GM19372 (cell line): ENCODE measurements around the gene DERA.
"Not testable (repeated sequence)": the region's sequence is repeated elsewhere in the genome, so short reads cannot be mapped to it uniquely, and the experiment has no call there.

ENCODE experiments used
- ATAC-seq: cut with Tn5 transposase; IDR thresholded peaks from one replicate; pipeline ENCODE4 v1.9.1; 2021; ENCODE audit warnings: mild to moderate bottlenecking, low read depth, moderate library complexity; ENCODE audit not compliant: unreplicated experiment

The DERA gene

DNA sequence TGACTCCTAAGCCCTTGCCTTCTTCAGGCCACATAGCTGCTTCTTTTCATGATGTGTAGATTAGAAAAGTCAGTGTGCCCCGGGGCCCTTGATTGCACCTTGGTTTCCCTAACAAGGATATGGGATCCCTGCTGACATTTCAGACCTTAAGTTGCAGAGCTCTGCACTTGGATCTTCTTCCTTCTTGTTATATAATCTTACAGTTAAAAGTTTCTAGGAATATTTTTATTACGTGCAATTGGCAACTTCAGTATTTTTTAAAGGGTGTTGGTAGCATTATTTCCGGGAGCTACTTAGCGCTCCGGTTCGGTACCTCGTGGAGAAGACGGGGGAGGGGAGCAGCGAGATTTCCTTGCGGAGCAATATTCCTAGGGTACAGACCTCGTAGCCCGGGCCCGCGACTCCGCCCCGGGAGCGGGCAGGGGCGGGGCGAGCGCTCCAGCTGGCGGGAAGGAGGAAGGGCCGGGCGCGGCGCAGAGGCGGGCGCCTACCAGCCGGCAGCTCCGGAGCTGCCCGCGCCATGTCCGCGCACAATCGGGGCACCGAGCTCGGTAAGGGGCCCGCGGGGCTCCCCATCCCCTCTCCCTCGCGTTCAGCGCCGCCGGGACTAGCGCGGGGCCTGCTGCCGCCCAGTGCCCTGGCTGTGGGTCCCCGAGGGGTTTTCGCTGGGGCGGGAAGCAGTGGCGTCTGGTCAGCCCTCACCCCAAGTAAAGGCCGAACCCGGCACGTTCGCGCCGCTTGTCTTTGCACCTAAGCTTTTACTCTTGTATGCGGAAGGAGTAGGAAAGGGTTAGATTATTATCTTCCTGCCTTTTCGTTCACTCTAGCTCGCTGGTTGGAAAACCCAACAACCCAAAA, at the start of gene DERA:
Gene DERA (plus strand): TSS at position 469 of the 858 bp plus-strand sequence. CDS start 52 bp downstream, at position 521.
- ATAC-seq, result peak; percentile 86

DNA sequence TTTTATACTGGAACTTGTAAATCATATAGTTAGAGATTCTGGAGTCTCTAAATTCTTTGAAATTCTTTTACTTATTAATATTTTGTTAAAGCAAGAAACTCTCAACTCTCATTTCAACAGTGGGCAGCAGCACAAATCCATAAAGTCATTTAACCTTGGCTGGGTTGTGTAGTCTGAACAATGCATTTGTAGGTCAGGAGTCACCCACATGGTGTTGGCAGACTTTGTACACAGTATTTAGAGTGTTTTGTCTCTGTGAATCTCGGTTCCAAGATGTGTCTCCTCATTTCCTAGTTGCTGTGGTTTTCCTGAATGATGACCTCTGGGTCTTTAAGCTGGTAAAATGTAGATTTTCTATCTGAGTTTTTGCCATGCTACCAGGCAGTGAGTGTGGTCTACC, 49.7 kb upstream of the DERA start:
- ATAC-seq, result no peak

DNA sequence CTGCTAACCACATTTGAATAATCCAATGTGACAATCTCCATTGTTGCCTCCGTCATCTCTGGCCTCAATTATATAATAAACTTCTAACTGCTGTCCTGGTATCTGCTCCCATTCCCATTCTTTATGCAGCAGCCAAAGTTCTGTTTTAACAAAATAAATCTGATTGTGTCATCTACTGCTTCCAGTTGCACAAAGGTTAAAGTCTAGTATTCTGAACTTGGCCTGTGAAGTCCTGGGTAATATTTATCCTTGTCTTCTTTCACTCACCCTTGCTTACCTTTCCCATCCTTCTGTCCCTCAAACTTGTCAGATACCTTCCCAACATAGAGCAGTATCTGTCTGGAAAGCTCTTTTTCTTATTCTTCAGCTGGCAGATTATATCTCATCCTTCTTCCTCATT, 48.3 kb upstream of the DERA start:
- no peak for ATAC-seq

DNA sequence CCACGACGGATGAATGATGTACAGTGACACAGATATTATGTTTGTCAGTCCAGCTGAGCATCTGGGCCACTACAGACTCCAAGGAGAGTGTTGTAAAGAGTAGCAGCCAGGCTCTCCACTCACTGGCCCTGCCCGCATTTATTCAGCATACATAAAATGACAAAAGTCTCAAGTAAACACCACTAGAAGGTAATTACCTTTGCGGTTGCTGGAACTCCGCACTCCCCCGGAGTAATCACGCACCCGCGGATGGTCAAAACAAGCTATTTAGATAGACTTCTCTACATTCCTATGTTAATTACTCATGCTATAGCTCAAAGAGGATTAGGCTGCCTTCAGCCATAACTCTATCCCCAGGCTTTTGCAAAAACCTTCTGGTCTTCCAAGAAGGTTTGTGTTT, 47.8 kb upstream of the DERA start:
- no peak for ATAC-seq

DNA sequence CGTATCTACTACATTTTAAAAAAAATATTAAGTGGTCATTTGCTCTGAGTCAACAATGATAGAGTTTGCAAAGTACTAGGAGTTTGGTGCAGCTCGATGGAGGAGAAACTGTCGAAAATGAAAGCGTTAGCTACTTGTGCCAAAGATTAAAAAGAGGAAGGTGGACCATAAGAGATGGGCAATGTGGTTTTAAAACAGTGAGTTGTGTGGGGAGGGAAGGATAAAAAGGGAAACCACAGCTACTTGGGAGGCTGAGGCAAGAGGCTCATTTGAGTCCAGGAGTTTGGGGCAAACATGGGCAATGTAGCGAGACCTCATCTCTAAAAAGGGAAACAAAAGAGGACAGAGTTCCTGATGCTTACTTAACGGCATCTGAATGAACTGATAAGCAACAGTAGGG, 47.1 kb upstream of the DERA start:
- peak; percentile 92 for ATAC-seq

DNA sequence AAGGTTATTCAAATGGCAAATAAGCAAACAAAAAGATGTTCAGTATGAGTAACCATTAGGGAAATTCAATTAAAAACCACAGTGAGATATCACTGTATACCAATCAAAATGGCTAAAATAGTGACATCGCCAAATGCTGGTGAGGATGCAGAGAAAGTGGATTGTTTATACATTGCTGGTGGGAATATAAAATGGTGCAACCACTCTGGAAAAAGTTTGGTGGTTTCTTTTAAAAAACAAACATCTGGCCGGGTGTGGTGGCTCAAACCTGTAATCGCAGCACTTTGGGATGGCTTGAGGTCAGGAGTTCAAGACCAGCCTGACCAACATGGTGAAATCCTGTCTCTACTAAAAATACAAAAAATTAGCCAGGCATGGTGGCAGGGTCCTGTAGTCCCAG, 42.9 kb upstream of the DERA start:
- no peak for ATAC-seq

DNA sequence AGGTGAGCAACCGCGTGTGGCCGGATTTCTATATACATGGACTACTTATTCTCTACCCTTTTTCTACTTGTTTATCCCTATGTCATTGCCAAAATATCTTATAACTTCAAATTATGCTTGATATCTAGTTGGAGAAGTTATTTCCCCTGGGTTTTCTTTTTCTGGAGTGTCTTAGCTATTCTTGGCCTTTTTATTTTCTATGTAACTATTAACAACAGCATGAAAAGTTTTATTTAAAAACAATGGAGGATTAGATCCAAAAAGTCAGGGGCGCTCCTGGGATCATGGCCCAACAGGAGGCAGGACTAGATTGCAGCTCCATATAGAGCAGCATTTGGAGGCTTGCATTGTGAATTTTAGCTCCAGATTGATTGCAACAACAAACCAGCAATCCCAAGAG, 37.6 kb upstream of the DERA start:
- no peak for ATAC-seq

DNA sequence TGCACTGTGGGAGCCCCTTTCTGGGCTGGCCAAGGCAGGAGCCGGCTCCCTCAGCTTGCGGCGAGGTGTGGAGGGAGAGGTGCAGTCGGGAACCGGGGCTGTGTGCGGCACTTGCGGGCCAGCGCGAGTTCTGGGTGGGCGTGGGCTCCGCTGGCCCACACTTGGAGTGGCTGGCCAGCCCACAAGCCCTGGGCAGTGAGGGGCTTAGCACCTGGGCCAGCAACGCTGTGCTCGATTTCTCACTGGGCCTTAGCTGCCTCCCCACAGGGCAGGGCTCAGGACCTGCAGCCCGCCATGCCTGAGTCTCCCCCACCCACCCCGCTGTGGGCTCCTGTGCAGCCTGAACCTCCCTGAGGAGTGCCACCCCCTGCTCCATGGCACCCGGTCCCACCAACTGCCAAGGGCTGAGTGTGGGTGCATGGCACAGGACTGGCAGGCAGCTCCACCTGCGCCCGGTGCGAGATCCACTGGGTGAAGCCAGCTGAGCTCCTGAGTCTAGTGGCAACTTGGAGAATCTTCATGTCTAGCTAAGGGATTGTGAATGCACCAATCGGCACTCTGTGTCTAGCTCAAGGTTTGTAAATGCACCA, 36.5 kb upstream of the DERA start:
- not testable (repeated sequence) for ATAC-seq

DNA sequence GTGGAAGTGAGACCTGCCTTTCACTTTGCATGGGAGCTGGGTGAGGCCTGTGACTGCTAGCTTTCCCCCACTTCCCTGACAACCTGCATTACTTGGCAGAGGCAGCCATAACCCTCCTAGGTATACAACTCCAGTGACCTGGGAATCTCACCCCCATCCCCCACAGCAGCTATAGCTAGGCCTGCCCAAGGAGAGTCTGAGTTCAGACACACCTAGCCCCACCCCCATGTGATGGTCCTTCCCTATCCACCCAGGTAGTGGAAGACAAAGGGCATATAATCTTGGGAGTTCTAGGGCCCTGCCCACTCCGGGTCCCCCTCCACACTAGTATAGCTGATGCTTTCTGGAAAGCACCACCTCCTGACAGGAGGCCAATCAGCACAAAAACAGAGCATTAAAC, 35.3 kb upstream of the DERA start:
- ATAC-seq, result no peak

DNA sequence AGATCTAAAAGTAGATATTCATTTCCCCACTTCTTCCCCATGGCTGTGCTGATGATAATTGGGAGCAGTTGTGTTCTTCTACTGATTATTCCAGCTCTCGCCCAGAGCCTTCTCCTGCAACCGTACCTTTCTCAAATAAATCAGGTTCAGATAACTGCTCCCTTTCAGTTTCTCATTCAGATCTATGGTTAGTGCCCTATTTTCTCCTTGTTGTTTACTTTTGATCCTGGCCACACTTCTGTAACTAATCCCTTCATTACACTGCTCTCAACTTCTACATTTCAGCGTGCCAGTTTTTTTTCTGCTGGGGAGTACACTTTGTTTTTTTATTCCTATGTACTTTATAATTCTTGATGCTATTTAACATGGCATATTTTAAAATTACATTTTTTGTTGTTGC, 31.7 kb upstream of the DERA start:
- ATAC-seq, result no peak

DNA sequence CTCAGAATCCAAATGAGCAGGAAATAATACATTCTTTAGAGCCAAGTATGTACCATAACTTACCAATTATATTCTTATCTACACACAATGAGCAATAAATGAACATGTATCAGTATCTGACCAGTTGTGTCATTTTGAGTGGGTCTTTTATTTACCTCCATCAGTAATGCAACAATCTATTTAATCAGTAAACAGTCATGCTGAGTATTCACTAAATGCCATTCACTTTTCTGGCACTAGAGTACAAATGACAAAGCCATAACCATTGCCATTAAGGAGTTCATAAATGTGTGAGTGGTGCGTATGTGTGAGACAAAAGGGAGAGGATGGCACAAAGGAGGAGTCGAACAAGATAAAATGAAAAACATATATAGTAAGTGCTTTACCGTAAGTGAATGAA, 30.4 kb upstream of the DERA start:
- ATAC-seq, result no peak

DNA sequence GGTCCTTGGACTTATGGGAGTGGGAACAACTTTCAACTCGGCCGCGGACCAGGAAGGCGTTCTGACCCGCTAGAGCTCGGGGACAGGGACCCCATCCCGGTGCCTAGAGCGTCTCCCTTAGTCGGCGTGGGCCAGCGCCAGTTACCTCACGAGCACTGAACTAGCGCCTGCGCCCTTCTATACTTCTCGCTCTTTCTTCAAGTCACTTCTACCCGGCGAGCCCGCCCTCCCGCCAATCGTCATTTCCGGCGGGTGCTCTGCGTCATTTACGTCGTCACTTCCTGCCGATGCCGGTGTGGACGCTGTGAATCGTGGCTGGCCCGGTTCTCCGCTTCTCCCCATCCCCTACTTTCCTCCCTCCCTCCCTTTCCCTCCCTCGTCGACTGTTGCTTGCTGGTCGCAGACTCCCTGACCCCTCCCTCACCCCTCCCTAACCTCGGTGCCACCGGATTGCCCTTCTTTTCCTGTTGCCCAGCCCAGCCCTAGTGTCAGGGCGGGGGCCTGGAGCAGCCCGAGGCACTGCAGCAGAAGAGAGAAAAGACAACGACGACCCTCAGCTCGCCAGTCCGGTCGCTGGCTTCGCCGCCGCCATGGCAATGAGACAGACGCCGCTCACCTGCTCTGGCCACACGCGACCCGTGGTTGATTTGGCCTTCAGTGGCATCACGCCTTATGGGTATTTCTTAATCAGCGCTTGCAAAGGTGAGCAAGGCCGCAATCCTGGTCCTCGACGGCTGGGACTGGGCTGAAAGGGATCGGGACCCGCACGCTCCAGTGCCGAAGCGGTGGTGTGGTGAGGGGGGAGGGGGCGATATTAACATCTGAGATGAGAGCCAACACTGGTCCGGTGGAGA, 28.8 kb upstream of the DERA start, which contains the start of gene STRAP:
Gene STRAP (plus strand): TSS at position 270 of the 854 bp plus-strand sequence. CDS start 321 bp downstream, at position 591.
- peak; percentile 97 for ATAC-seq

DNA sequence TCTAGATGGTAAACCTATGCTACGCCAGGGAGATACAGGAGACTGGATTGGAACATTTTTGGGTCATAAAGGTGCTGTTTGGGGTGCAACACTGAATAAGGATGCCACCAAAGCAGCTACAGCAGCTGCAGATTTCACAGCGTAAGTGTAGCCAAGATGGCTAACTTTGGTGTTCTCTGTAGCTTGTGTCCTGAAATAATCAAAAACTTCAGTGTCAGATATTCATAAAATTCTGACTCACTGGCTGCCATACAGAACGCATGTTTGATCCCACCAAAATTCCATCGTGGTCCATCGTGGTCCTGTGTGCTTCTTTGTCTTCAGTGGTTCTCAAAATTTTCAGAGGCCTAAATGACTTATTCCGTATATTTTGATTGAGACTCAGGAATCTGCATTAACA, 27.6 kb upstream of the DERA start:
- ATAC-seq, result no peak

DNA sequence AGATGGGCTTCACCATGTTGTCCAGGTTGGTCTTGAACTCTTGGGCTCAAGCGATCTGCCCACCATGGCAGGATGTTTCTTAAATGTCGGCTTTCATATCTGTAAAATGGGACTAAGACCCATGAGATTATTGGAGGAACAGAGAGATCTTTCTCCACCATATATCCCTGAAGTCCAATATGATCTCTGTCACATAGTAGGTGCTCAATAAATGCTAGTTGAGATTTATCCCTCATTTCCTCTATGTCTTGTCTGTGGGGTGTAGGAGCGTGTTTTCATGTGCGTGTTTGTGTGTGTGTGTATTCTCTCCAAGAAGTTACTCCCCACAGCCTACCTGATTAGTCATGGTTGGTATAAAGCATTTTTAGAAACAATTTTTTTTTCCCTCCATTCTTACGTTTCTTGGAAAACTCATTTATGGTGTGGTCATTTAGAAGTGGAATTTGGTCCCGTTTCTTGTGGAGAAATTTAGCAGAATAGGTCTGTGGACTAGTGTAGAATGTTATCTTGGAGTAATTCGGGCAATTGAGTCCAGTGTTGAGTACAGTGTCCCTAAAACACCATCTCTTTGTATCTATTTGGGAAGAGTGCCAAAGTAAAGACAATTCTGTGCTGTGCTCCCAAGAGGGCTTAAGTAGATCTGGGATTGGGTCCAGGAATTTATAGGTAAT, 24.6 kb upstream of the DERA start:
- no peak for ATAC-seq

DNA sequence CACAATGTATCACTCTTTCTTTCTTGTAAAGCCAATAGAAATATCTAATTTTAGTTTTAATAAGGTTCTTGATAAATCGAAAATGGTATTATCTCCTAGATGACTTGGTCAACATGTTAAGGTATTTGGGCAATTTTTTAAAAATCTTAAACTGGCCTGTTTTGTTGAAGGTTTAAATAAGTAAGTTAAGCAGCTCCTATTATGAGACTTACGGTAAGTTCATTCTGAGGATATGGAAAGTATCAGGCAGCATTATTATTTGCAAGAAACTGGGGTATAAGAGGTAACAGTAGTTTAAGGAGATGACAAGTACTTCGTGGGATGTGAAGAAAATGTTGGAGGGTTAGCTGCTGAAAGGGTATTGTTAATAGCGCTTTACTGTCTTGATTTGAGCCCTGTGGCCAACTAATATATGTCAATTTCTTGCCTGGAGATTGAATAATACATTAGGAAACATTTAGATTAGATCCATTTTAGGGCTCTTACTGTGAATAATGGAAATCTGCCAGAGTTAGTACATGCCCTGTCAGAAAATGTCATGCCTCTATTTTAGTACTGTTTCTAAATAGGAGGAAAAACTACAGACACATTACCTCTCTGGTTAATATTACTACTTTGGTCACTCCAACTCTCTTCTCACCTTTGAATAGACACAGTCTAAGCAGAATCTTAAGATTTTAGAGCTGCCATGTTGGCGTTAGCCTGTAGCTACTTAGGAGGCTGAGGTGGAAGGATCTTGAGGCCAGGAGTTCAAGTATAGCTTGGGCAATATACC, 23.9 kb upstream of the DERA start:
- ATAC-seq, result no peak

DNA sequence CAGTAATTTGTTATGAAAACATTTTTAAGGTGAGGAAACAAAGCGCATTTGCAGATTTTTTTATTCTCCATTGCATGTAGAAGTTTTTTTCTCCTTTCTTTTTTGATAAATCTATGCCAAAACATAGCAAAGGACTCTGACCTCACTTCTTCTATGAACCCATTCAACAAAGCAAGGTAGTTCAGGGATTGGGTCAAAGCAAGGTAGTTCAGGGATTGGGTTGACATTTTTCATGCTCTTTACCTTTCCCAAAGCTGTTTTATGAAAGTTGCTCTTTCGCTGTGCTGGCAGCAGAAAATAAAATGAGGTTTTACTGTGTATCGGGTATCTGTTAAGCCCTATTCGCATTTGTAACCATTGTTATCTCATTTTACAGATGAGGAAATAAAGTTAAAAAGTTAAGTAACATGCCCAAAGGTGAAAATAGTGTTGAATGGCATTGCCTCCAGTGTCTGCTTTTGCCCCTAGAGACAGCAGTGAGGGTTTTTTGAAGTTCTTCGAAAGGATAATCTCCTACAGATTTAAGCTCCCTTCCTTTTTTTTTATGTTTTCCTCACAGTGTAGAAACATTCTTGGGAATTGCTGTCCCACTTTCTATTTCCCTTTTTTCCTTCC, 18.4 kb upstream of the DERA start:
- no peak for ATAC-seq

DNA sequence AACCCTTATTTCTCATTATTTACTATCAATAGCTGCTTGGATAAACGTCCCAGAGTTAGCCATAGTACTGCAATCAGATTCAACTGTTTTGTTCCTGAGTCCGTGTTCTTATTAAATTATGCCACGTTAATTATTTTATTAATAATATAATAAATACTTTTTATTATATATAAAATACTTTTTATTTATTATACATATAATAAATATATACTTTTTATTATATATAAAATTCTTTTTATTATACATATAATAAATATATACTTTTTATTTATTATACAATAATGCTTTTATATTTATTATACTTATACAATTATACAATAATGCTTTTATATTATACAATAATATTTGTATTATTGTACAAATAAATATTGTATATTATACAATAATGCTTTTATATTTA, 17.9 kb upstream of the DERA start:
- ATAC-seq, result no peak

DNA sequence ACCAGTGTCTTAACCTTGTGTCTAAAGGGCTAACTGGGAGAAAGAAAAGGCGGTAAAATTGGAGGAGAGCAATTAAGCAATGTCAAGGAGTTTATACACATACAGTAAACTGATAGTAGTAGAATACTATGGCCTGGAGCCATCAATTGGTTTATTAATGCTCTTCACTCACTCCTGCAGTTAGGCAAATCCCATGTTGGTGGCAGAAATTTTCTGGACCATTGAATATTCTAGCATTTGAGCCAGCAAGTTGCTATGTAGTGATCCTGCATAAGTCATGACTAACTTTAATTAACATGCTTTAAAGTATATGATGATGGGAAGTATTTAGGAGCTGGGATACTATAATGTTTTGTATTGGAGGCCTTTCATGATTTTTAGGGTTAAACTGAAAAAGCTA, 14.3 kb upstream of the DERA start:
- no peak for ATAC-seq

DNA sequence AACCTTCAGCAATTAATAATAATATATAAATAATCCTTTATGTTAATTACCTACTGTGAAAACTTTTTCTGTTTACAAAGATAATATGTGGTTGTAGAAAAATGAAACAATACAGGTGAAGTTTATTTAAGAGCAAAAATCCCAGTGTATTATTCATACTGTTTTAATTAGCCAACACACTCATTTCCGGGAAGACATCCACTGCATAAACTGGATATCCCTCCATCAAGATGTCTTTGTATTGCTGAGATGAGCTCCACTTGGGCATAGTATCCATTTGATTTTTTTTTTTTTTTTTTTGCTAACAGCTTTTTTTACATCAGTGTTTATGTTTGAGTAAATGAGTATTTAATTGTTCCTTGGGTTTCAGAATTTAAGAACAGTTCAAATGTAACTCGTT, 13.7 kb upstream of the DERA start:
- ATAC-seq, result no peak
